ENCODE measurements around the gene GABRA6.

GABRA6 gene

GRCh38 chr5:161691911-161692310, 6.4 kb downstream of the GABRA6 start:
- Histone ChIP-seq H3K9me3 (ENCODE audit: control insufficient read depth in 1 of 2, low read length in 2 of 2) (no peaks in the 10 kb centered on the region), H3K4me1 (ENCODE audit: control insufficient read depth in 1 of 2, insufficient read depth in 2 of 2, low read length in 2 of 2) (no peaks in the 10 kb centered on the region), H3K27me3 (ENCODE audit: control insufficient read depth in 1 of 2, insufficient read depth in 2 of 2, low read length in 2 of 2) (no peaks in the 10 kb centered on the region), H3K9ac (ENCODE audit: low read depth in 1 of 2, low read length in 2 of 2) (no peak overlapping the region), H3K27ac (ENCODE audit: low read depth, low read length) (no peak overlapping the region), H3K36me3 (ENCODE audit: control insufficient read depth in 1 of 2, insufficient read depth in 2 of 2, low read length in 2 of 2) (no peaks in the 10 kb centered on the region), H3K4me3 (ENCODE audit: low read depth in 1 of 2, low read length in 2 of 2) (no peak overlapping the region)

DNA sequence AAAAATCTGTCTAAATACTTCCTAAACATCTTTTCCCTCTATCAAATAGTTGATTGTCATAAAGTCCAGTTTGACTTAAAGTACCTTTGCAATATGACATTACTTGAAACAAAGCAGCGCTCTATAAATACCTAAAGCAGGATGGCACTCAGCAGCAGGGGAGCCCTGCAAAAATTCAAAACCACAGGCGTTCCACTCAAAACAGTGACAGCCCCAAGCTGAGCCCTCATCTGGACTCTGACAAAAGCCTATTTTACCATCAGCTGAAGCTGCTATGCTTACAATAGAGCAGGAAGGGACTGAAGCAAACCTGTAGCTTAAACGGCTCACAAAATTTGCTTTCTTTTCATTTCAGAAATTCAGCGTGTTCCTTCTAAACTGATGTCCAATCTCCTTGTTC, 11.5 kb downstream of the GABRA6 start:
- no peak overlapping the region for H3K27ac ChIP-seq (ENCODE audit: low read depth, low read length)
- no peak overlapping the region for H3K9ac ChIP-seq (ENCODE audit: low read depth in 1 of 2, low read length in 2 of 2)
- H3K4me1 ChIP-seq (ENCODE audit: control insufficient read depth in 1 of 2, insufficient read depth in 2 of 2, low read length in 2 of 2) = no peaks in the 10 kb centered on the region
- no peaks in the 10 kb centered on the region for H3K9me3 ChIP-seq (ENCODE audit: control insufficient read depth in 1 of 2, low read length in 2 of 2)
- no peaks in the 10 kb centered on the region for H3K27me3 ChIP-seq (ENCODE audit: control insufficient read depth in 1 of 2, insufficient read depth in 2 of 2, low read length in 2 of 2)
- no peaks in the 10 kb centered on the region for H3K36me3 ChIP-seq (ENCODE audit: control insufficient read depth in 1 of 2, insufficient read depth in 2 of 2, low read length in 2 of 2)
- H3K4me3 ChIP-seq (ENCODE audit: low read depth in 1 of 2, low read length in 2 of 2) = no peak overlapping the region

- Histone ChIP-seq H3K36me3 (ENCODE audit: control insufficient read depth in 1 of 2, insufficient read depth in 2 of 2, low read length in 2 of 2) (no peaks in the 10 kb centered on the region), H3K9me3 (ENCODE audit: control insufficient read depth in 1 of 2, low read length in 2 of 2) (no peaks in the 10 kb centered on the region), H3K27ac (ENCODE audit: low read depth, low read length) (no peak overlapping the region), H3K27me3 (ENCODE audit: control insufficient read depth in 1 of 2, insufficient read depth in 2 of 2, low read length in 2 of 2) (no peaks in the 10 kb centered on the region), H3K4me1 (ENCODE audit: control insufficient read depth in 1 of 2, insufficient read depth in 2 of 2, low read length in 2 of 2) (no peaks in the 10 kb centered on the region), H3K4me3 (ENCODE audit: low read depth in 1 of 2, low read length in 2 of 2) (no peak overlapping the region), H3K9ac (ENCODE audit: low read depth in 1 of 2, low read length in 2 of 2) (no peak overlapping the region)
Observed at GRCh38 chr5:161700065-161700464, 14.5 kb downstream of the GABRA6 start.

- Histone ChIP-seq H3K4me3 (ENCODE audit: low read depth in 1 of 2, low read length in 2 of 2) (no peak overlapping the region), H3K4me1 (ENCODE audit: control insufficient read depth in 1 of 2, insufficient read depth in 2 of 2, low read length in 2 of 2) (no peaks in the 10 kb centered on the region), H3K9me3 (ENCODE audit: control insufficient read depth in 1 of 2, low read length in 2 of 2) (no peaks in the 10 kb centered on the region), H3K27me3 (ENCODE audit: control insufficient read depth in 1 of 2, insufficient read depth in 2 of 2, low read length in 2 of 2) (no peaks in the 10 kb centered on the region), H3K9ac (ENCODE audit: low read depth in 1 of 2, low read length in 2 of 2) (no peak overlapping the region), H3K36me3 (ENCODE audit: control insufficient read depth in 1 of 2, insufficient read depth in 2 of 2, low read length in 2 of 2) (no peaks in the 10 kb centered on the region), H3K27ac (ENCODE audit: low read depth, low read length) (no peak overlapping the region)
Observed at GRCh38 chr5:161703528-161703927, 18.0 kb downstream of the GABRA6 start.

- H3K27ac ChIP-seq (ENCODE audit: low read depth, low read length) = no peak overlapping the region
- no peak overlapping the region for H3K4me3 ChIP-seq (ENCODE audit: low read depth in 1 of 2, low read length in 2 of 2)
- no peaks in the 10 kb centered on the region for H3K27me3 ChIP-seq (ENCODE audit: control insufficient read depth in 1 of 2, insufficient read depth in 2 of 2, low read length in 2 of 2)
- H3K9ac ChIP-seq (ENCODE audit: low read depth in 1 of 2, low read length in 2 of 2) = no peak overlapping the region
- H3K9me3 ChIP-seq (ENCODE audit: control insufficient read depth in 1 of 2, low read length in 2 of 2) = no peaks in the 10 kb centered on the region
- H3K4me1 ChIP-seq (ENCODE audit: control insufficient read depth in 1 of 2, insufficient read depth in 2 of 2, low read length in 2 of 2) = no peaks in the 10 kb centered on the region
- H3K36me3 ChIP-seq (ENCODE audit: control insufficient read depth in 1 of 2, insufficient read depth in 2 of 2, low read length in 2 of 2) = no peaks in the 10 kb centered on the region
Observed at GRCh38 chr5:161707382-161707781, 21.9 kb downstream of the GABRA6 start.

GRCh38 chr5:161709239-161709638, 23.7 kb downstream of the GABRA6 start:
- Histone ChIP-seq H3K27me3 (ENCODE audit: control insufficient read depth in 1 of 2, insufficient read depth in 2 of 2, low read length in 2 of 2) (no peaks in the 10 kb centered on the region), H3K9me3 (ENCODE audit: control insufficient read depth in 1 of 2, low read length in 2 of 2) (no peaks in the 10 kb centered on the region), H3K4me1 (ENCODE audit: control insufficient read depth in 1 of 2, insufficient read depth in 2 of 2, low read length in 2 of 2) (no peaks in the 10 kb centered on the region), H3K27ac (ENCODE audit: low read depth, low read length) (no peak overlapping the region), H3K4me3 (ENCODE audit: low read depth in 1 of 2, low read length in 2 of 2) (no peak overlapping the region), H3K9ac (ENCODE audit: low read depth in 1 of 2, low read length in 2 of 2) (no peak overlapping the region), H3K36me3 (ENCODE audit: control insufficient read depth in 1 of 2, insufficient read depth in 2 of 2, low read length in 2 of 2) (no peaks in the 10 kb centered on the region)

- no peak overlapping the region for H3K4me3 ChIP-seq (ENCODE audit: low read depth in 1 of 2, low read length in 2 of 2)
Observed at GRCh38 chr5:161713042-161713441, 27.5 kb downstream of the GABRA6 start.

GRCh38 chr5:161719157-161719556, 33.6 kb downstream of the GABRA6 start:
- Histone ChIP-seq H3K9me3 (ENCODE audit: control insufficient read depth in 1 of 2, low read length in 2 of 2) (no peaks in the 10 kb centered on the region), H3K27me3 (ENCODE audit: control insufficient read depth in 1 of 2, insufficient read depth in 2 of 2, low read length in 2 of 2) (no peaks in the 10 kb centered on the region), H3K36me3 (ENCODE audit: control insufficient read depth in 1 of 2, insufficient read depth in 2 of 2, low read length in 2 of 2) (no peaks in the 10 kb centered on the region), H3K4me3 (ENCODE audit: low read depth in 1 of 2, low read length in 2 of 2) (no peak overlapping the region), H3K4me1 (ENCODE audit: control insufficient read depth in 1 of 2, insufficient read depth in 2 of 2, low read length in 2 of 2) (no peaks in the 10 kb centered on the region), H3K27ac (ENCODE audit: low read depth, low read length) (no peak overlapping the region), H3K9ac (ENCODE audit: low read depth in 1 of 2, low read length in 2 of 2) (no peak overlapping the region)

More at GRCh38 chr5:161713042-161713441, 27.5 kb downstream of the GABRA6 start:
- H3K4me1 ChIP-seq (ENCODE audit: control insufficient read depth in 1 of 2, insufficient read depth in 2 of 2, low read length in 2 of 2) = no peaks in the 10 kb centered on the region
- no peak overlapping the region for H3K27ac ChIP-seq (ENCODE audit: low read depth, low read length)
- H3K9ac ChIP-seq (ENCODE audit: low read depth in 1 of 2, low read length in 2 of 2) = no peak overlapping the region
- no peaks in the 10 kb centered on the region for H3K9me3 ChIP-seq (ENCODE audit: control insufficient read depth in 1 of 2, low read length in 2 of 2)
- no peaks in the 10 kb centered on the region for H3K36me3 ChIP-seq (ENCODE audit: control insufficient read depth in 1 of 2, insufficient read depth in 2 of 2, low read length in 2 of 2)
- H3K27me3 ChIP-seq (ENCODE audit: control insufficient read depth in 1 of 2, insufficient read depth in 2 of 2, low read length in 2 of 2) = no peaks in the 10 kb centered on the region

- no peaks in the 10 kb centered on the region for H3K36me3 ChIP-seq (ENCODE audit: control insufficient read depth in 1 of 2, insufficient read depth in 2 of 2, low read length in 2 of 2)
- no peaks in the 10 kb centered on the region for H3K9me3 ChIP-seq (ENCODE audit: control insufficient read depth in 1 of 2, low read length in 2 of 2)
- H3K27ac ChIP-seq (ENCODE audit: low read depth, low read length) = no peak overlapping the region
- H3K4me3 ChIP-seq (ENCODE audit: low read depth in 1 of 2, low read length in 2 of 2) = no peak overlapping the region
- no peaks in the 10 kb centered on the region for H3K4me1 ChIP-seq (ENCODE audit: control insufficient read depth in 1 of 2, insufficient read depth in 2 of 2, low read length in 2 of 2)
- H3K9ac ChIP-seq (ENCODE audit: low read depth in 1 of 2, low read length in 2 of 2) = no peak overlapping the region
- no peaks in the 10 kb centered on the region for H3K27me3 ChIP-seq (ENCODE audit: control insufficient read depth in 1 of 2, insufficient read depth in 2 of 2, low read length in 2 of 2)
Observed at GRCh38 chr5:161720460-161720859, 34.9 kb downstream of the GABRA6 start.

GRCh38 chr5:161734741-161735140, 49.2 kb downstream of the GABRA6 start:
- Histone ChIP-seq H3K9ac (ENCODE audit: low read depth in 1 of 2, low read length in 2 of 2) (no peak overlapping the region), H3K4me3 (ENCODE audit: low read depth in 1 of 2, low read length in 2 of 2) (no peak overlapping the region), H3K4me1 (ENCODE audit: control insufficient read depth in 1 of 2, insufficient read depth in 2 of 2, low read length in 2 of 2) (no peaks in the 10 kb centered on the region), H3K27ac (ENCODE audit: low read depth, low read length) (no peak overlapping the region), H3K9me3 (ENCODE audit: control insufficient read depth in 1 of 2, low read length in 2 of 2) (no peaks in the 10 kb centered on the region), H3K27me3 (ENCODE audit: control insufficient read depth in 1 of 2, insufficient read depth in 2 of 2, low read length in 2 of 2) (no peaks in the 10 kb centered on the region), H3K36me3 (ENCODE audit: control insufficient read depth in 1 of 2, insufficient read depth in 2 of 2, low read length in 2 of 2) (no peaks in the 10 kb centered on the region)

GRCh38 chr5:161740433-161740832, 54.9 kb downstream of the GABRA6 start:
- H3K4me1 ChIP-seq (ENCODE audit: control insufficient read depth in 1 of 2, insufficient read depth in 2 of 2, low read length in 2 of 2) = no peaks in the 10 kb centered on the region
- H3K27me3 ChIP-seq (ENCODE audit: control insufficient read depth in 1 of 2, insufficient read depth in 2 of 2, low read length in 2 of 2) = no peaks in the 10 kb centered on the region

More at GRCh38 chr5:161740433-161740832, 54.9 kb downstream of the GABRA6 start:
- H3K9ac ChIP-seq (ENCODE audit: low read depth in 1 of 2, low read length in 2 of 2) = no peak overlapping the region
- H3K27ac ChIP-seq (ENCODE audit: low read depth, low read length) = no peak overlapping the region
- no peak overlapping the region for H3K4me3 ChIP-seq (ENCODE audit: low read depth in 1 of 2, low read length in 2 of 2)
- no peaks in the 10 kb centered on the region for H3K9me3 ChIP-seq (ENCODE audit: control insufficient read depth in 1 of 2, low read length in 2 of 2)
- H3K36me3 ChIP-seq (ENCODE audit: control insufficient read depth in 1 of 2, insufficient read depth in 2 of 2, low read length in 2 of 2) = no peaks in the 10 kb centered on the region
